GM12864 (cell line): ENCODE measurements around the gene AHNAK2.
"Not testable (repeated sequence)": the region's sequence is repeated elsewhere in the genome, so short reads cannot be mapped to it uniquely, and the experiment has no call there.

Experiments used
- DNase-seq: peaks from one replicate; pipeline ENCODE4 v3.0.0-alpha.2; 2011; ENCODE audit warnings: low read depth
- H3K4me3 ChIP-seq: 2 replicates; pipeline ENCODE4 v1.5.1; 2011; ENCODE audit warnings: mild to moderate bottlenecking, low read depth, low read length, control low read depth
- CTCF ChIP-seq: IDR thresholded peaks from 2 replicates; pipeline ENCODE4 v1.5.1; 2011; ENCODE audit warnings: low read depth, mild to moderate bottlenecking, moderate library complexity, low read length, control low read depth, inconsistent platforms; ENCODE audit errors: missing control alignments

The AHNAK2 gene

GRCh38 chr14:104893435-104894207, 84.6 kb downstream of the AHNAK2 start:
- DNase-seq: no peak
- no peak overlapping the region for H3K4me3 ChIP-seq
- no peak for TF ChIP-seq CTCF

GRCh38 chr14:104892531-104893434, 85.4 kb downstream of the AHNAK2 start:
- no peak for TF ChIP-seq CTCF
- H3K4me3 ChIP-seq: no peak overlapping the region
- no peak for DNase-seq

- no peak for TF ChIP-seq CTCF
- DNase-seq: no peak
- H3K4me3 ChIP-seq: no peak overlapping the region
These were observed 86.3 kb downstream of the AHNAK2 start for GRCh38 chr14:104891664-104892530.

- no peak for DNase-seq
- no peak overlapping the region for H3K4me3 ChIP-seq
- no peak for TF ChIP-seq CTCF
These were observed 87.0 kb downstream of the AHNAK2 start for GRCh38 chr14:104891121-104891551.

GRCh38 chr14:104890292-104890691, 87.9 kb downstream of the AHNAK2 start:
- DNase-seq, H3K4me3 ChIP-seq: not testable (repeated sequence)

GRCh38 chr14:104889375-104889757, 88.8 kb downstream of the AHNAK2 start:
- no peak for TF ChIP-seq CTCF
- DNase-seq: no peak
- H3K4me3 ChIP-seq: no peak overlapping the region
